GM23338 (cell line): ENCODE results near the gene ZFHX3. TPM values are rescaled to one million over a fixed set of nuclear protein-coding genes. Genes with fewer than 3 reads are reported as not detected.

Source experiments
- ATAC-seq: fragments of 200-7000 bp; cut with Tn5 transposase; 3 replicates; pipeline ENCODE4 v1.9.1; 2020
- DNase-seq: peaks from one replicate; pipeline ENCODE4 v3.0.0-alpha.2; 2015; ENCODE audit warnings: low spot score
- H2AFZ ChIP-seq: fragments of 200-600 bp; sonication (generic); 2 replicates; pipeline ENCODE4 v1.8.0; 2016; ENCODE audit warnings: antibody characterized with exemption, mild to moderate bottlenecking, moderate library complexity
- H3F3A ChIP-seq: fragments of 200-600 bp; sonication (generic); replicated peaks from 2 replicates; pipeline ENCODE4 v1.8.0; 2017; ENCODE audit warnings: antibody characterized with exemption, mixed run types, low read depth
- H3K27ac ChIP-seq: fragments of 200-600 bp; sonication (generic); 2 replicates; pipeline ENCODE4 v1.6.1; 2016; ENCODE audit warnings: low read depth
- H3K27me3 ChIP-seq: fragments of 200-600 bp; sonication (generic); 2 replicates; pipeline ENCODE4 v1.8.0; 2016; ENCODE audit warnings: mild to moderate bottlenecking, mixed run types, moderate library complexity; ENCODE audit not compliant: insufficient read depth
- H3K36me3 ChIP-seq: fragments of 200-600 bp; sonication (generic); 2 replicates; pipeline ENCODE4 v1.8.0; 2016; ENCODE audit warnings: mild to moderate bottlenecking; ENCODE audit not compliant: insufficient read depth
- H3K4me1 ChIP-seq: fragments of 200-600 bp; sonication (generic); 2 replicates; pipeline ENCODE4 v1.8.0; 2016; ENCODE audit warnings: mild to moderate bottlenecking, moderate library complexity; ENCODE audit not compliant: insufficient read depth
- H3K4me2 ChIP-seq: fragments of 200-600 bp; sonication (generic); 2 replicates; pipeline ENCODE4 v1.7.1; 2017; ENCODE audit warnings: mixed run types
- H3K4me3 ChIP-seq: fragments of 200-600 bp; sonication (generic); 2 replicates; pipeline ENCODE4 v1.6.1; 2016; ENCODE audit warnings: mixed run types
- H3K79me2 ChIP-seq: fragments of 200-600 bp; sonication (generic); replicated peaks from 2 replicates; pipeline ENCODE4 v1.8.0; 2017; ENCODE audit warnings: mild to moderate bottlenecking; ENCODE audit not compliant: insufficient read depth
- H3K9me2 ChIP-seq: fragments of 200-600 bp; sonication (generic); 2 replicates; pipeline ENCODE4 v1.8.0; 2017; ENCODE audit not compliant: insufficient read depth
- H4K20me1 ChIP-seq: fragments of 200-600 bp; sonication (generic); replicated peaks from 2 replicates; pipeline ENCODE4 v1.8.0; 2017; ENCODE audit warnings: mild to moderate bottlenecking; ENCODE audit not compliant: insufficient read depth
- H3K27ac Mint-ChIP-seq: 2 replicates; pipeline ENCODE4 v1.8.0; 2020; ENCODE audit warnings: inconsistent platforms, mild to moderate bottlenecking, moderate library complexity, mixed read lengths
- H3K27me3 Mint-ChIP-seq: 3 replicates; pipeline ENCODE4 v1.8.0; 2022; ENCODE audit warnings: low read depth, mild to moderate bottlenecking, moderate library complexity, mixed read lengths, inconsistent platforms; ENCODE audit not compliant: insufficient read depth, poor library complexity
- H3K36me3 Mint-ChIP-seq: 3 replicates; pipeline ENCODE4 v1.8.0; 2021; ENCODE audit warnings: low read depth, mild to moderate bottlenecking, inconsistent platforms, moderate library complexity, mixed read lengths
- H3K4me1 Mint-ChIP-seq: 3 replicates; pipeline ENCODE4 v1.8.0; 2020; ENCODE audit warnings: mild to moderate bottlenecking, inconsistent platforms, mixed read lengths
- H3K4me3 Mint-ChIP-seq: 3 replicates; pipeline ENCODE4 v1.8.0; 2021; ENCODE audit warnings: moderate library complexity, mild to moderate bottlenecking, inconsistent platforms, mixed read lengths
- H3K9me3 Mint-ChIP-seq: 3 replicates; pipeline ENCODE4 v1.8.0; 2020; ENCODE audit warnings: moderate library complexity, mild to moderate bottlenecking, inconsistent platforms, mixed read lengths
- CREB1 ChIP-seq: fragments of 250-450 bp; sonication (Bioruptor Pico); IDR thresholded peaks from 2 replicates; pipeline ENCODE4 v1.5.0; 2020; ENCODE audit warnings: low read depth, mild to moderate bottlenecking, moderate library complexity
- POLR2AphosphoS5 ChIP-seq: IDR thresholded peaks from 2 replicates; pipeline ENCODE4 v1.6.1; 2016; ENCODE audit warnings: antibody characterized with exemption, low read depth
- STAT1 ChIP-seq: IDR thresholded peaks from one replicate; pipeline ENCODE4 v1.6.1; 2016; ENCODE audit warnings: antibody characterized with exemption; ENCODE audit not compliant: unreplicated experiment
- ZNF114 ChIP-seq: fragments of 250-450 bp; sonication (Bioruptor Pico); IDR thresholded peaks from 2 replicates; pipeline ENCODE4 v1.5.0; 2020; ENCODE audit warnings: mild to moderate bottlenecking, moderate library complexity
- ZNF331 ChIP-seq: fragments of 250-450 bp; sonication (Bioruptor Pico); IDR thresholded peaks from 2 replicates; pipeline ENCODE4 v1.5.0; 2020; ENCODE audit warnings: low read depth, mild to moderate bottlenecking, moderate library complexity
- ZNF462 ChIP-seq: fragments of 250-450 bp; sonication (Bioruptor Pico); IDR thresholded peaks from 2 replicates; pipeline ENCODE4 v1.5.0; 2020; ENCODE audit warnings: mild to moderate bottlenecking, moderate library complexity
- polyA plus RNA-seq: library from polyadenylated mRNA; unstranded; fragments of >200 nt; fragmentation: Nextera tagmentation; extraction: Ambion mirVana; gene quantifications from 2 replicates; pipeline ENCODE4 v1.2.1, GENCODE V29; 2016
- total RNA-seq: library from RNA; depleted of rRNA; stranded (reverse); fragments of >200 nt; shearing (Covaris generic); gene quantifications from 2 replicates; pipeline ENCODE4 v1.2.3, GENCODE V29; 2014

The ZFHX3 gene
- total and polyA plus RNA-seq, 2 experiments from 2014 or later: 1.0 to 1.5 TPM

GRCh38 chr16:72992142-72992601 lies 55.8 kb downstream of the ZFHX3 start (continued):
- no peak; the same call in 1 of the 2 replicates for TF ChIP-seq ZNF462 (CRISPR knock-in tag)
- no peak for TF ChIP-seq CREB1
- TF ChIP-seq ZNF331 (CRISPR knock-in tag): no peak

DNA sequence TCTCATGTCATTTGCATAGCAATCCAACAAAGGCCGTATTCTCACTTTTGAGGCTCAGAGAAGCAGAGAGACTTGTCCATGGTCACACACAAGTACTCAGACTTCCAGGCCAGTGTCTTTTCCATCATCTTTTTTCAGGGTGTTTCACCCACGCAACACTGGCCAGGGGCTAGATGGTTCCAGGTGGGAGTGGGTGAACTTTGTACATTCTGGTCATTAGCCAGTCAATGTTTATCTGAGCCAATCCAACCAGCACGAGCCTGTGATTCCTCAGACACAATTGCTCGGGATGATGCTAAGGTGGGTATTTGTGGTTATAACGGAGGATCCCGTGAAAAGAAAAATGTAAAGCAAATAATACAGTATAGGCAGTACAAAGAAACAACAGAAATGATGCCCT lies 56.3 kb downstream of the ZFHX3 start:
- Histone ChIP-seq H3K9me2 (no peaks in the 10 kb centered on the region), H3K36me3 (no peaks in the 10 kb centered on the region), H3K27me3 (no peaks in the 10 kb centered on the region), H3K4me2 (peak overlapping the region; percentile 36; the same call in 1 of the 2 replicates), H3K4me3 (no peak overlapping the region), H3F3A (no peaks in the 10 kb centered on the region), H3K27ac (no peak overlapping the region), H4K20me1 (no peaks in the 10 kb centered on the region; the same call in 1 of the 2 replicates), H2AFZ (no peak overlapping the region), H3K4me1 (peaks cover 14% of the 10 kb centered on the region; the same call in 1 of the 2 replicates), H3K79me2 (no peaks in the 10 kb centered on the region)
- Mint-ChIP-seq H3K9me3 (no peaks in the 10 kb centered on the region), H3K4me3 (no peak overlapping the region), H3K27me3 (peaks cover 10% of the 10 kb centered on the region), H3K36me3 (no peaks in the 10 kb centered on the region), H3K4me1 (peaks cover 22% of the 10 kb centered on the region), H3K27ac (no peak overlapping the region)
- no peak for ATAC-seq
- DNase-seq: no peak
- TF ChIP-seq CREB1 (no peak), ZNF462 (CRISPR knock-in tag) (no peak), ZNF331 (CRISPR knock-in tag) (no peak), ZNF114 (CRISPR knock-in tag) (no peak), POLR2AphosphoS5 (no peak), STAT1 (no peak)
